BLaER1 treated with 17β-estradiol and CSF1 and Interleukin-3, amounts not matched to agents 10 nM and 100 nM (cell line): ENCODE results near the gene ACAA2.
A peak's percentile ranks its signal among the peaks of the same experiment; 100 is the strongest.

Experiments used
- H3K27ac ChIP-seq, 11 experiments: shearing (Covaris generic); formaldehyde crosslinking; 2 replicates each; pipeline ENCODE4 v1.8.1; 2022
- H3K27me3 ChIP-seq, 11 experiments: shearing (Covaris generic); formaldehyde crosslinking; 2 replicates each; pipeline ENCODE4 v1.8.1; 2022
- H3K36me3 ChIP-seq, 11 experiments: shearing (Covaris generic); formaldehyde crosslinking; 2 replicates each; pipeline ENCODE4 v1.8.1; 2022
- H3K4me1 ChIP-seq, 10 experiments: shearing (Covaris generic); formaldehyde crosslinking; 2 replicates each; pipeline ENCODE4 v1.8.1; 2022
- H3K4me2 ChIP-seq, 11 experiments: shearing (Covaris generic); formaldehyde crosslinking; 2 replicates each; pipeline ENCODE4 v1.8.1; 2022
- H3K4me3 ChIP-seq, 10 experiments: shearing (Covaris generic); formaldehyde crosslinking; 2 replicates each; pipeline ENCODE4 v1.8.1; 2022
- H3K9ac ChIP-seq, 11 experiments: shearing (Covaris generic); formaldehyde crosslinking; 2 replicates each; pipeline ENCODE4 v1.8.1; 2022
- H3K9me3 ChIP-seq, 11 experiments: shearing (Covaris generic); formaldehyde crosslinking; replicated peaks in 1 of 11; 2 replicates each; pipeline ENCODE4 v1.8.1; 2022
- H4K20me1 ChIP-seq, 11 experiments: shearing (Covaris generic); formaldehyde crosslinking; 2 replicates each; pipeline ENCODE4 v1.8.1; 2022
- Cebpa-rat ChIP-seq, 11 experiments: shearing (Covaris generic); IDR thresholded peaks; 2 replicates each; pipeline ENCODE4 v1.8.1; 2022

Gene ACAA2

GRCh38 chr18:49756671-49757362 lies 56.5 kb downstream of the ACAA2 start:
- Histone ChIP-seq H4K20me1 (no peaks in the 10 kb centered on the region), H3K9me3 (no peaks in the 10 kb centered on the region), H3K27ac (no peak overlapping the region), H3K36me3 (no peaks in the 10 kb centered on the region), H3K27me3 (no peaks in the 10 kb centered on the region), H3K4me2 (no peak overlapping the region), H3K9ac (no peak overlapping the region), H3K4me1 (no peaks in the 10 kb centered on the region), H3K4me3 (no peak overlapping the region)
- no peak for TF ChIP-seq Cebpa-rat (IDR thresholded peaks at IDR 0.05)

DNA sequence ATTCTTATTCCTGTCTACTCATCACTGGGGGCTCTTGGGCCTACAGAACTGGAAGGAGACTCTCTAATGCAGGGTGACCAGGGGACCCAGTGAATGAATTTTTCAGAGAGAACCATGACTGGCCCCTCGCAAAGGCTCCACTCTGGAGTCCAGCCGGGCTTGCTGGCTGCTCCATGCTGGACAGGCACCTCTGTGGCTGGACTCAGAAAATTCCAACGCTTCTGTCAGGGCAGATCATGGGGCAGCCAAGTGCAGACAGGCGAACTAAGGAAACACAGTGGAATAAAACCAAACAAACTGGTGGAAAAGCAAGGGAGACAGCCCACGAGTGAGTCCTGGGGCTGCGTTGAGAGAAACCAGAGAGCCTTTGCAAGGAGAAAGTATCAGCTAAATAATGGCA lies 57.2 kb downstream of the ACAA2 start:
- no peak for TF ChIP-seq Cebpa-rat (IDR thresholded peaks at IDR 0.05)
- no peak overlapping the region for H3K4me2 ChIP-seq
- no peaks in the 10 kb centered on the region for H4K20me1 ChIP-seq
- no peak overlapping the region for H3K4me3 ChIP-seq
- no peaks in the 10 kb centered on the region for H3K36me3 ChIP-seq
- no peak overlapping the region for H3K9ac ChIP-seq
- H3K4me1 ChIP-seq = no peaks in the 10 kb centered on the region
- no peak overlapping the region for H3K27ac ChIP-seq
- no peaks in the 10 kb centered on the region for H3K9me3 ChIP-seq
- no peaks in the 10 kb centered on the region for H3K27me3 ChIP-seq

DNA sequence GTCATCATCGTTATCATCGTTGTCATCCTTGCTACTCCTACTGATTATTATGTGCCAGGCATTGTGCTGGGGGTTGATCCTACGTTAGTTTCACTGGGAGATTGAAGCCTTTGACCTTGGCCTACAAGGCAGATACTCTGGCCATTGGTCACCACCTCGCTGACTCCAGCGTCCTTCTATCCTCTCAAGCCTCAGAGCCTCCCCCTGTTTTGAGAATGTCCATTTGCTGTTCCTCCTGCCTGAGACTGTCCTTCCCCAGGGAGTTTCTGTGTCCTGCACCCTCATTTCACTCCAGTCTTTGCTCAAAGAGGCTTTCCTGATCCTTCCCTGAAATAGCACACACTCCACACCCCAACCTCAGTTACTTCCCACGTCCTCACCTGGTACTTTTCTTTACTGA lies 57.8 kb downstream of the ACAA2 start:
- Histone ChIP-seq H4K20me1 (no peaks in the 10 kb centered on the region), H3K4me3 (no peak overlapping the region), H3K4me1 (no peaks in the 10 kb centered on the region), H3K9me3 (no peaks in the 10 kb centered on the region), H3K36me3 (no peaks in the 10 kb centered on the region), H3K27ac (no peak overlapping the region), H3K4me2 (no peak overlapping the region), H3K9ac (no peak overlapping the region), H3K27me3 (no peaks in the 10 kb centered on the region)
- TF ChIP-seq Cebpa-rat (IDR thresholded peaks at IDR 0.05) = no peak

- no peak overlapping the region for H3K4me2 ChIP-seq
- H3K9me3 ChIP-seq = no peaks in the 10 kb centered on the region
- no peaks in the 10 kb centered on the region for H3K4me1 ChIP-seq
- no peaks in the 10 kb centered on the region for H3K27me3 ChIP-seq
- no peak overlapping the region for H3K27ac ChIP-seq
- H3K4me3 ChIP-seq = no peak overlapping the region
- no peaks in the 10 kb centered on the region for H4K20me1 ChIP-seq
- TF ChIP-seq Cebpa-rat (IDR thresholded peaks at IDR 0.05) = no peak
- no peak overlapping the region for H3K9ac ChIP-seq
- no peaks in the 10 kb centered on the region for H3K36me3 ChIP-seq
Measured at GRCh38 chr18:49754866-49755265, 58.5 kb downstream of the ACAA2 start.

GRCh38 chr18:49753643-49754042 lies 59.7 kb downstream of the ACAA2 start:
- 0 out of 20 replicates have a peak, but pooled peaks cover 0 to under 1% (median 0%) of the 10 kb centered on the region in 10 experiments for H3K4me1 ChIP-seq
- no peak overlapping the region for H3K27ac ChIP-seq
- no peaks in the 10 kb centered on the region for H3K27me3 ChIP-seq
- TF ChIP-seq Cebpa-rat (IDR thresholded peaks at IDR 0.05) = no peak
- no peak overlapping the region for H3K9ac ChIP-seq
- H3K36me3 ChIP-seq = no peaks in the 10 kb centered on the region
- H3K4me2 ChIP-seq = no peak overlapping the region
- H3K4me3 ChIP-seq = no peak overlapping the region
- no peaks in the 10 kb centered on the region for H3K9me3 ChIP-seq
- no peaks in the 10 kb centered on the region for H4K20me1 ChIP-seq

DNA sequence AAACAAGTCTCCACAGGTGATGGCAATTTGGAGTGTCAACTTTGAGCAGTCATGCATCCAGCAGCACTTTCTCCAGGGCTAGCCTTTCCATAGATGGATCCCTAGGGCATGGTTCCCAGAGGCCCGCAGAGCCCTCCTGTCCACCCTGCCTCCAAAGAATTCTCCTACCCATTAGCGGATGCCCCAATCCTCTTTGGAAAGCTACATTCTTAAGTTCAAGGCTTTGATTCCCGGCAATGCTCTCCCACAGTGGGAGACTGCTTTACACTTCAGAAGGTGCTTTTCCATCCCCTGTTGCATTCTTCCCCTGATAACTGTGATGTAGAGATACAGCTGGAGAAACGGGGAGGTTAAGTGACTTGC lies 61.3 kb downstream of the ACAA2 start:
- TF ChIP-seq Cebpa-rat (IDR thresholded peaks at IDR 0.05) = no peak
- H3K4me1 ChIP-seq = peaks cover 0 to 10% (median 0%) of the 10 kb centered on the region in 10 experiments; a peak in 4 of 20 replicates

DNA sequence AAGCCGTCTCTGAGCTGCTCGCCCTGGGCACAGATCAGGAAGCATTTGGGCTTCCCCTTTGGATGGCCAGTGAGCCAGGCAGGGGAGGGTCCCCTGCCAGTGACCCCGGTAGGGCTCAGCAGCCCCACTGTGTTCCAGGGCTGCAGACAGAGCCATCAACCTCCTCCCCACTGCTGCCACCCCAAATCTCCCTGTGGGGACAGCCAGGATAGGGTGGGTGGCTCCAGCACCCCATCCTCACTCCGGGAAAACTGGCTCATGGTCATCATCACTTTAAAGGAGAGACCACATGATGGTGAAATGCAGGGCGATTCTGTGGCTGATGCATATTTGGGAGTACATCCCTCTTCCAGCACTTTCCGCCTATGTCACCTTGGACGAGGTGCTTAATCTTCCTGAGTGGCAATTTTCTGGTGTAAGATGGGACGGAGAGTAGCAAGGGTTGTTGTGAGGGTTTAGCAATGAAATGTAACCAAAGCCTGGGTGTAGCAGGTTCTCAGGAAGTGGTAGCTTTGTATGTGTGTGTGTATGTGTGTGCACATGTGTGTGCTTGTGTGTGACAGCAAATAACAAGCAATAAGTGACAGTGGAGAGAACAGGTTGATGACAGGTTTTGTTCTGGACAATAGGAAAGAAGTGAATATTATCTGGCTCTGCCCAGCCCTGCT lies 61.8 kb downstream of the ACAA2 start:
- H3K9ac ChIP-seq = no peak overlapping the region
- no peaks in the 10 kb centered on the region for H4K20me1 ChIP-seq
- no peaks in the 10 kb centered on the region for H3K27me3 ChIP-seq
- no peaks in the 10 kb centered on the region for H3K36me3 ChIP-seq
- H3K9me3 ChIP-seq = no peaks in the 10 kb centered on the region
- no peak overlapping the region for H3K27ac ChIP-seq
- peaks cover 0 to 10% (median 0%) of the 10 kb centered on the region in 10 experiments; a peak in 4 of 20 replicates for H3K4me1 ChIP-seq
- no peak for TF ChIP-seq Cebpa-rat (IDR thresholded peaks at IDR 0.05)
- H3K4me3 ChIP-seq = no peak overlapping the region
- H3K4me2 ChIP-seq = no peak overlapping the region

More for the DNA sequence above, 61.3 kb downstream of the ACAA2 start:
- no peak overlapping the region for H3K9ac ChIP-seq
- no peaks in the 10 kb centered on the region for H3K9me3 ChIP-seq
- no peak overlapping the region for H3K27ac ChIP-seq
- H4K20me1 ChIP-seq = no peaks in the 10 kb centered on the region
- no peaks in the 10 kb centered on the region for H3K36me3 ChIP-seq
- H3K27me3 ChIP-seq = no peaks in the 10 kb centered on the region
- H3K4me3 ChIP-seq = no peak overlapping the region
- H3K4me2 ChIP-seq = no peak overlapping the region

- Histone ChIP-seq H3K9me3 (no peaks in the 10 kb centered on the region), H3K9ac (no peak overlapping the region), H3K4me2 (no peak overlapping the region), H3K36me3 (no peaks in the 10 kb centered on the region), H3K4me1 (peaks cover 0 to 10% (median 0%) of the 10 kb centered on the region in 10 experiments; a peak in 4 of 20 replicates), H3K27me3 (no peaks in the 10 kb centered on the region), H3K27ac (no peak overlapping the region), H3K4me3 (no peak overlapping the region), H4K20me1 (no peaks in the 10 kb centered on the region)
- no peak for TF ChIP-seq Cebpa-rat (IDR thresholded peaks at IDR 0.05)
Measured at GRCh38 chr18:49749563-49749962, 63.8 kb downstream of the ACAA2 start.

DNA sequence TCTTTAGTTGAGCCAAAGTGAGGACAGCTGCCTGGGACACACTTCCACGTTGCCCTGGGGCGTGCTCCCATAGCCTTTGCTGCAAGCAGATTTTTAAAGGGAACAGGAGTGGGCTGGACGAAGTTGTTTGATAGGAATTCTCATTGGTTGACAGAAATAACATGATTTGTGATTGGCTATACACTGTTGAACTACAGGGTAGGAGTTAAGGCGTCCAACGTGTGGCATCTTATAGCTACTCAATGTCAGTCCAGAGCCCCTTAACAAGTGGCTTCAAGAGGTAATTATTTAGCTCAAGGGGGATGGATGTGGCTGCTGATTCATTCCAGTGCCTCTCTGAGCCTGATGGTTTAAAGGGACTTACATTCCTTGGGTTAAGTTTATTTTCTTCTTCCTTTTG lies 65.5 kb downstream of the ACAA2 start:
- peak overlapping the region in 3 of 11 experiments; percentile 4 to 12 (median 7); a peak in 2 of 22 replicates for H3K4me2 ChIP-seq
- no peaks in the 10 kb centered on the region for H4K20me1 ChIP-seq

More for the DNA sequence above, 65.5 kb downstream of the ACAA2 start:
- Histone ChIP-seq H3K27me3 (no peaks in the 10 kb centered on the region), H3K36me3 (no peaks in the 10 kb centered on the region), H3K4me1 (peaks cover 0 to 10% (median 0%) of the 10 kb centered on the region in 10 experiments; a peak in 4 of 20 replicates), H3K9ac (no peak overlapping the region), H3K9me3 (no peaks in the 10 kb centered on the region), H3K27ac (no peak overlapping the region), H3K4me3 (no peak overlapping the region)
- TF ChIP-seq Cebpa-rat (IDR thresholded peaks at IDR 0.05) = no peak
